OCI-LY3 (cell line): ENCODE measurements around the gene GABARAPL1.
"Not testable (repeated sequence)": the region's sequence is repeated elsewhere in the genome, so short reads cannot be mapped to it uniquely, and the experiment has no call there.

Source experiments
- H2AFZ ChIP-seq: fragments of 200-600, 300-600 bp; shearing (Covaris generic); 2 replicates; pipeline ENCODE4 v1.6.0; 2014; ENCODE audit warnings: antibody characterized with exemption, low read depth, low read length
- H3K27ac ChIP-seq: fragments of 200-600, 300-600 bp; sonication (generic); 2 replicates; pipeline ENCODE4 v1.5.1; 2014; ENCODE audit warnings: mild to moderate bottlenecking, low read length, moderate library complexity, mixed read lengths
- H3K27me3 ChIP-seq: fragments of 200-600, 300-600 bp; sonication (generic); 2 replicates; pipeline ENCODE4 v1.6.1; 2014; ENCODE audit warnings: low read depth, low read length, mixed read lengths
- H3K36me3 ChIP-seq: fragments of 200-600, 300-600 bp; sonication (generic); replicated peaks from 2 replicates; pipeline ENCODE3; 2014; ENCODE audit warnings: low read depth, low read length, mixed read lengths
- H3K4me1 ChIP-seq: fragments of 300-600, 200-600 bp; sonication (generic); 2 replicates; pipeline ENCODE4 v1.6.1; 2014; ENCODE audit warnings: low read length, mixed read lengths
- H3K4me2 ChIP-seq: fragments of 200-600, 300-600 bp; sonication (generic); 2 replicates; pipeline ENCODE4 v1.6.1; 2014; ENCODE audit warnings: low read length, mixed read lengths
- H3K4me3 ChIP-seq: fragments of 300-600, 200-600 bp; sonication (generic); 2 replicates; pipeline ENCODE4 v1.5.1; 2014; ENCODE audit warnings: antibody characterized with exemption, mild to moderate bottlenecking, low read length, moderate library complexity
- H3K79me2 ChIP-seq: fragments of 300-600, 200-600 bp; shearing (Covaris generic); 2 replicates; pipeline ENCODE4 v1.6.1; 2014; ENCODE audit warnings: mild to moderate bottlenecking, low read length, mixed read lengths
- H3K9ac ChIP-seq: fragments of 300-600, 200-600 bp; shearing (Covaris generic); 2 replicates; pipeline ENCODE4 v1.6.0; 2014; ENCODE audit warnings: mild to moderate bottlenecking, low read length, moderate library complexity
- H3K9me3 ChIP-seq: fragments of 200-600, 300-600 bp; shearing (Covaris generic); 2 replicates; pipeline ENCODE4 v1.6.1; 2014; ENCODE audit warnings: low read length, mixed read lengths; ENCODE audit not compliant: insufficient read depth
- H4K20me1 ChIP-seq: fragments of 200-600, 300-600 bp; sonication (generic); 2 replicates; pipeline ENCODE4 v1.6.1; 2016; ENCODE audit warnings: low read length, mixed read lengths; ENCODE audit not compliant: insufficient read depth
- CTCF ChIP-seq: fragments of 200-600, 300-600 bp; sonication (generic); IDR thresholded peaks from 2 replicates; pipeline ENCODE4 v1.5.1; 2014; ENCODE audit warnings: antibody characterized with exemption, low read length, low read depth
- EZH2phosphoT487 ChIP-seq: fragments of 200-600 bp; shearing (Covaris generic); IDR thresholded peaks from 2 replicates; pipeline ENCODE4 v1.6.1; 2018; ENCODE audit warnings: antibody characterized with exemption, mixed run types, low read depth

The GABARAPL1 gene

GRCh38 chr12:10214136-10214894 is 1.6 kb downstream of the GABARAPL1 start:
- Histone ChIP-seq H3K27ac (no peak overlapping the region), H3K4me3 (peak overlapping the region; percentile 86), H2AFZ (peak overlapping the region; percentile 80), H3K36me3 (no peaks in the 10 kb centered on the region), H4K20me1 (no peaks in the 10 kb centered on the region), H3K27me3 (peaks cover 21% of the 10 kb centered on the region), H3K9ac (peak overlapping the region; percentile 56; the same call in 1 of the 2 replicates), H3K4me1 (peaks cover 9% of the 10 kb centered on the region), H3K9me3 (no peaks in the 10 kb centered on the region), H3K4me2 (peak overlapping the region; percentile 90), H3K79me2 (no peaks in the 10 kb centered on the region)
- TF ChIP-seq EZH2phosphoT487 = no peak
- TF ChIP-seq CTCF = no peak

- H3K9ac ChIP-seq = no peak overlapping the region
- H3K79me2 ChIP-seq = no peaks in the 10 kb centered on the region
- no peak overlapping the region for H3K4me2 ChIP-seq
- H3K27me3 ChIP-seq = peaks cover 21% of the 10 kb centered on the region
- no peaks in the 10 kb centered on the region for H3K36me3 ChIP-seq
- H3K27ac ChIP-seq = no peak overlapping the region
- H3K9me3 ChIP-seq = no peaks in the 10 kb centered on the region
- H4K20me1 ChIP-seq = no peaks in the 10 kb centered on the region
- peaks cover 9% of the 10 kb centered on the region for H3K4me1 ChIP-seq
- no peak overlapping the region for H3K4me3 ChIP-seq
- no peak overlapping the region for H2AFZ ChIP-seq
- no peak for TF ChIP-seq CTCF
- TF ChIP-seq EZH2phosphoT487 = no peak
Observed at GRCh38 chr12:10214895-10215267, 2.2 kb downstream of the GABARAPL1 start.

- TF ChIP-seq CTCF = no peak
- TF ChIP-seq EZH2phosphoT487 = no peak
- Histone ChIP-seq H3K36me3 (no peaks in the 10 kb centered on the region), H3K9me3 (no peaks in the 10 kb centered on the region), H3K4me1 (peaks cover 9% of the 10 kb centered on the region), H3K27ac (no peak overlapping the region), H2AFZ (no peak overlapping the region), H3K4me3 (no peak overlapping the region), H4K20me1 (no peaks in the 10 kb centered on the region), H3K9ac (no peak overlapping the region), H3K79me2 (no peaks in the 10 kb centered on the region), H3K4me2 (no peak overlapping the region), H3K27me3 (peaks cover 21% of the 10 kb centered on the region)
Observed at GRCh38 chr12:10215436-10215835, 2.8 kb downstream of the GABARAPL1 start.

GRCh38 chr12:10215946-10216345 is 3.3 kb downstream of the GABARAPL1 start:
- H3K36me3 ChIP-seq, H2AFZ ChIP-seq, H4K20me1 ChIP-seq, H3K9me3 ChIP-seq, H3K4me1 ChIP-seq, H3K27ac ChIP-seq, H3K4me3 ChIP-seq, H3K79me2 ChIP-seq, H3K9ac ChIP-seq, H3K4me2 ChIP-seq: not testable (repeated sequence)
- peaks cover 21% of the 10 kb centered on the region for H3K27me3 ChIP-seq
